Measurements from ENCODE around the gene LILRA6. TPM values are rescaled to one million over a fixed set of nuclear protein-coding genes. Genes with fewer than 3 reads are reported as not detected.
A peak's percentile ranks its signal among the peaks of the same experiment; 100 is the strongest.
"Not testable (repeated sequence)": the region's sequence is repeated elsewhere in the genome, so short reads cannot be mapped to it uniquely, and the experiment has no call there.

The LILRA6 gene
- total RNA-seq, 1 donor from 2014 or later: 4.3 TPM

- peak; percentile 55 for DNase-seq (ENCODE audit: low spot score)
Observed at GRCh38 chr19:54266133-54266532, 23.5 kb upstream of the LILRA6 start.

- DNase-seq (ENCODE audit: low spot score): no peak
Observed at GRCh38 chr19:54262470-54262869, 19.9 kb upstream of the LILRA6 start.

- no peak for DNase-seq (ENCODE audit: low spot score)
Observed at GRCh38 chr19:54262066-54262465, 19.5 kb upstream of the LILRA6 start.

- no peak for DNase-seq (ENCODE audit: low spot score)
Observed at GRCh38 chr19:54257116-54257480, 14.5 kb upstream of the LILRA6 start, which contains the start of gene LILRB5. TSS of gene LILRB5 (minus strand) at chr19:54257273. CDS start at chr19:54257193, 80 bp downstream.

GRCh38 chr19:54256250-54257115 lies 13.9 kb upstream of the LILRA6 start:
- no peak for DNase-seq (ENCODE audit: low spot score)

GRCh38 chr19:54255105-54255775 lies 12.7 kb upstream of the LILRA6 start:
- DNase-seq (ENCODE audit: low spot score): no peak

GRCh38 chr19:54254195-54254906 lies 11.8 kb upstream of the LILRA6 start:
- DNase-seq (ENCODE audit: low spot score): no peak

DNA sequence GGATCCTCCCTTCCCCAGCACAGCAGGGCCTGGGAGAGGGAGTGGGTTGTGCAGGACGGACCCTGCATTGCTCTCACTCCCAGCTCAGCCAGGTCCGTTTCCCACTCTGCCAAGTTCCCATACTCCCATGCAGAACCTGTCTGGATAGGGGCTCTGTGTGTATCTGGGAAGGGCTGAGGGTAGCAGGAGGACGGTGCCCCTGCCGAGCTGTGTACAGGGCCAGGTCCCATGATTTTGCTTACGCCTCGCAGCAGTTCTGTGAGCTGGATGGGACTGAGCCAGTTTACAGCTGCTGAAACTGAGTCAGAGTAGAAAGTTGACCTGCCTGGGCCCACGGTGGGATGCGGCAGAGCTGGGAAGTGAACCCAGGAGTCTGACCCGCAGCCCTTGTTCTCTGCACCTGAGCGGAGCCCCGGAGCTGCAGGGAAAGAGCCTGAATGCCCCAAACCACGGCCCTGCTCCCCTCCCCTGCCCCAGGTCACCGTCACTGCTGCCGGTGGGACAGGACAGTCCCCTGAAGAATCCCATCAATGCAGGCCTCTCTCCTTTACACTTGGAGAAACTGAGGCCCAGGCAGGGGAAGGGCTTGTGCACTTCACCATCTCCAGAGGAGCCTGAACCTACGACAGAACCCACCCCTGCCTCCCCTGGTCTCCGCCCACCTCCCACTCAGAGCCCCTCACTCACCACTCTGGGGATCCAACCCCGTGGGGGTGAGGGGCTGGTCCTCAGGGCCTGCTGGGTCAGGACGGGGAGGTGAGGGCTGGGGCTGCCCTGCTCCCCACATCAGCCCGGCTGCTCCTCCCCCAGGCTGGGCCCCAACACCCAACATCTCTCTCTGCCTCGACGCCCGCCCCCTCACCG lies 11.0 kb upstream of the LILRA6 start:
- no peak for DNase-seq (ENCODE audit: low spot score)

DNA sequence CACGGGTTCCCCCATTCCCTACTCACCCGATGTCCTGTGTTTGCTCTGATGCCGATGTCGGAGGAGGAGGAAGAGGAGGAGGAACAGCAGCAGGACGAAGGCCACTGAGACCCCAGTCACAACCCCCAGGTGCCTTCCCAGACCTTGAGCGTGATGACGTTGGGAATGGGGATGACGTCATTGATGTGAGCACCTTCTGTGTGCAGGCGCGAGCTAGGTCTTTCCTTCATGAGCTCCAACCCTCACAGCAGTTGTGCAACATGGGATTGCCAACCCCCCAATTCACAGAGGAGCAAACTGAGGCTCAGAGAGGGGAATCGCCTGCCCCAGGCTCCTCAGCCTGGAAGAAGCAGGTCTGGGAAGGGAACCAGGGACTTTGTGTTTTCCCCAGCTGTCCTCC lies 10.3 kb upstream of the LILRA6 start:
- DNase-seq (ENCODE audit: low spot score): no peak

GRCh38 chr19:54252243-54252642 lies 9.7 kb upstream of the LILRA6 start:
- DNase-seq (ENCODE audit: low spot score): no peak

DNA sequence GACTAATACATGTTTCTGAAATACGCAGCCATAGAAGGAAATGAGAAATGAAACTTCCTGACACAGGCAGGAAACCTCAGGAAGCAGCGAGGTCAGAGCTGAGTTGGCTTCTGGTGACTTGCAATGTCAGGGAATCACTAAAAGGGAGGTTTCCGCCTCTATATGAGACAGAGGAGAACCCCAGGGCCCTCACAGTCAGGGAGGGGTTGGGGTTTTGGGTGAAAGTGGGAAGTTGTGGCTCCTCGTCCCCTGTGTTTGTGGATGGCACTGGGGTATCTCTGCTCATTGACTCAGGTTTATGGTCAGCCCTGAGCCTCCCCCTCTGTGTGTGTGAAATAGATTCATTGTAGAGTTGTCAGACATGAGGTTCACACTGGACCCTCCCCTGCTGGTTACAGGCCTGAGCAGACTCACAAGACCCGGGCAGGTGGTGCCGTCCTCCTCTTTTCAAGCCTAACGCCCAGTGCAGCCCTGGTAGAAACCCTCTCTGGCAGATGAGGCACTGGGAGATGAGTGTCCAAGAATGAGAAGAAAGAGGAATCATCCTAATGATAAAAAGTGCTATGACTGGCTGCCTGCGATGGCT lies 5.5 kb upstream of the LILRA6 start:
- DNase-seq (ENCODE audit: low spot score): peak; percentile 42

- DNase-seq (ENCODE audit: low spot score): no peak
Observed at GRCh38 chr19:54247106-54247930, 4.7 kb upstream of the LILRA6 start.

DNA sequence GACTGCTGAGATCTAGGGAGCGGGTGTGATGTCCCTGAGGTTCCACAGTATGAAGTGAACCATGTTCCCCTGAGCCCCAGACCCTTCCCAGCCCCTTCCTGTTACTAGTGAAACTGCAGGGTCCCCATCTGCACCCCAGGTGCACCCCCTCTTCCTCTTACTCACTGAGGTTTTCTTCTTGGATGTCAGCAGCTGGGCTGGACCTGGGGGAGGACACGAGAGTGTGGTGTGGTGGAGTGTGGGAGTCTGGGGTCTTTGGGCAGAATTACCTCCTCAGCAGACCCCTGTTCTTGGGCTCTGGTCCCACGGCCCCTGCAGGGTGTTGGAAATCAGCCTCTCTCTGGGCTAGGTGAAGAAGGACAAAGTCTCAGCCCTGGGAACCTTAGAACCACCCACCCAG lies 3.3 kb upstream of the LILRA6 start:
- DNase-seq (ENCODE audit: low spot score): no peak

- DNase-seq (ENCODE audit: low spot score): not testable (repeated sequence)
Observed at GRCh38 chr19:54243809-54244208, 1.2 kb upstream of the LILRA6 start.

DNA sequence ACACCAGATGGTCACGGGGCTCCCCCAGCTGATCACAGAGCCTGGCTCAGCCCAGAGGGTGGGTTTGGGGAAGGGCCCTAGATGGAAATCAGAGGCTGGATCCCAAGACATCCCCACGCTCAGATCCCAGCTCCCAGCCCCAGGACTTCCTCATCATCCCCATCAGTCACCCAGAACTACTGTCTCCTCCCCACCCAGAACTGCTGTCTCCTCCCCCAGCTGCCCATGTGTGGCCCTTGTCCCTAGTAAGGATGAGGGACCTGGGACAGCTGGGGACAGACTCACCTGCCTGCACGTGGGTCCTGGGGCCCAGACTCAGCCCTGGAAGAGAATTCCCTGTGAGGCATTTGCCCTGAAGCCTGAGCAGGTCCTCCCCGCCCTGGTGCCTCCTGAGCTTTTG lies 356 bp downstream of the LILRA6 start:
- DNase-seq (ENCODE audit: low spot score): not testable (repeated sequence)

GRCh38 chr19:54240372-54241336 lies 1.9 kb downstream of the LILRA6 start:
- DNase-seq (ENCODE audit: low spot score): not testable (repeated sequence)

- not testable (repeated sequence) for DNase-seq (ENCODE audit: low spot score)
Observed at GRCh38 chr19:54239491-54240371, 2.9 kb downstream of the LILRA6 start.

GRCh38 chr19:54233941-54234340 lies 8.6 kb downstream of the LILRA6 start:
- DNase-seq (ENCODE audit: low spot score): no peak
